ENCODE measurements around the gene MAP3K4.

GRCh38 chr6:161044335-161044734 lies 52.8 kb downstream of the MAP3K4 start:
- TF ChIP-seq POLR2A (IDR thresholded peaks at IDR 0.05; ENCODE audit: low read depth, low read length) (no peak), POLR2AphosphoS5 (IDR thresholded peaks at IDR 0.05; ENCODE audit: low read depth, low read length) (no peak), TAF1 (IDR thresholded peaks at IDR 0.05; ENCODE audit: borderline replicate concordance, low read depth, low read length) (no peak)

Data from GM12892 (cell line).